Non-pigmented ciliary epithelial cell (primary cell): ENCODE results near the gene EXOSC1.
"Not testable (repeated sequence)": the region's sequence is repeated elsewhere in the genome, so short reads cannot be mapped to it uniquely, and the experiment has no call there.

Experiments used
- DNase-seq: peaks from one replicate; pipeline ENCODE4 v3.0.0-alpha.2; 2010; ENCODE audit warnings: low read depth

Gene EXOSC1

DNA sequence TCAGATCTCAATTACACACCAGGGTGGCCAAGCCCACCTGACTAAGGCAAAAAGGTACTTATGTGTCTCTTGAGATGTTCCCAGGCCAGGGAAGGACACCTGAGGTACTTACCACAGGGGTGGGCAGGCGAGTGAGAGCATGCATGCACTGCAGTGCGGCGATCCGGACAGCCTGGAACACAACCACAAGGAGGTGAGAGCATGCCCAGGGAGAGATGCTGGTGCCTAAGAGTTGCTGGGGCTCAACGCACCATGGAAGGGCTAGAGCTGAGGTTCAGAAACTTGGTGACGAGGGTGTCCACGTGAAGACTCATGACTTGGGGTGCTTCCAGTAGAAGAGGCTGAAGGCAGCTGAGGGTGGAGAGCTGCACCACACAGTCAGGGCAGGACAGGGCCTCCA, 13.3 kb upstream of the EXOSC1 start:
- DNase-seq = no peak

DNA sequence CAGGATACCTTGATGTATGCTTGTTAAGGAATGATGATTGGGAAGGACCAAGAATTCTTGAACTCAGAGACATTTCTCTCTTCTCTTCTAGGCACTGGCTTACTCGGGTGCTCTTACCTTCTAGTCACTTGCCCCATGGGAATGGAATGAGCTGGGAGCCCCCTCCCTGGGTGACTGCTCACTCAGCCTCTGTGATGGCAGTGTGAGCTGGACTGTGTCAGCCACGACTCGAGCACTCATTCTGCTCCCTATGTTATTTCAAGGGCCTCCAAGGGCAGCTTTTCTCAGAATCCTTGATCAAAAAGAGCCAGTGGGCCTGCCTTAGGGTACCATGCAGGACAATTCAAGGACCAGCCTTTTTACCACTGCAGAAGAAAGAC, 10.9 kb upstream of the EXOSC1 start:
- no peak for DNase-seq

- no peak for DNase-seq
Measured at GRCh38 chr10:97456034-97456685, 10.4 kb upstream of the EXOSC1 start.

GRCh38 chr10:97454330-97455036, 8.7 kb upstream of the EXOSC1 start:
- no peak for DNase-seq

DNA sequence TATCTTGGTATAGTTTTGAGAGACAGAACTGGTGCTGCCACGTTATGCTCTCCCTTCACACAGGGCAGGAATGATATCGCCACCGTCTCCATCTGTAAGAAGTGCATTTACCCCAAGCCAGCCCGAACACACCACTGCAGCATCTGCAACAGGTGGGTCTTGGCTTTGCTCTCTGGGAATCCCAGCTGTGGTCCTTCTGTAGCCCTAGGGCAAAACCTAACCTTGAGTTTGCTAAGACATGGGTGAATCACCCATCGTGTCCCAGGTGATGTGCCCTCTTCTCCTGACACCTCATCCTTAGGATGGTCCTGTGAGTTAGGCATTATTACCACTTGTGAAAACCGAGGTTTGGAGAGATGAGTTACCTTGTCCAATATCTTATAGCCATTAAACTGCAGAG, 6.5 kb upstream of the EXOSC1 start:
- no peak for DNase-seq

- DNase-seq = no peak
Measured at GRCh38 chr10:97451605-97452004, 5.8 kb upstream of the EXOSC1 start.

DNA sequence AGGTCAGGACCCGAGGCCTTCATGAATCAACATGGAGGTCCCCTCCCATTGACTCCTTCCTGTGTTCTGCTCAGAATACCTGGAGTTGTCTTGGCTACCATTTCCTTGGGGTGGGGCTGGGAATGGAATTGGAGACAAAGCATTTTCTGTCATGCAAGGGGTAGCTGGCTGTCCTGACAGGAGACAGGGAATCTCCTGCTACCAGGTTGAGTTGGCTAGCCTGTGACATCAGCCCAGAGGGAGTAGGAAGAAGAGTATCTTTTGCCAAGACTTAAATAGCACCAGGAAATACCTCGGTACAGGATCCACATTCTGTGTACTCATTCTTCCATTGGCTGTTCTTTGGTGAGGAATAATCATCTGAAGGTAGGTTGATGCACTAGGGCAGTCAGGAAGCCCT, 5.0 kb upstream of the EXOSC1 start:
- DNase-seq = no peak

GRCh38 chr10:97445357-97445721, 467 bp downstream of the EXOSC1 start:
- DNase-seq = no peak

DNA sequence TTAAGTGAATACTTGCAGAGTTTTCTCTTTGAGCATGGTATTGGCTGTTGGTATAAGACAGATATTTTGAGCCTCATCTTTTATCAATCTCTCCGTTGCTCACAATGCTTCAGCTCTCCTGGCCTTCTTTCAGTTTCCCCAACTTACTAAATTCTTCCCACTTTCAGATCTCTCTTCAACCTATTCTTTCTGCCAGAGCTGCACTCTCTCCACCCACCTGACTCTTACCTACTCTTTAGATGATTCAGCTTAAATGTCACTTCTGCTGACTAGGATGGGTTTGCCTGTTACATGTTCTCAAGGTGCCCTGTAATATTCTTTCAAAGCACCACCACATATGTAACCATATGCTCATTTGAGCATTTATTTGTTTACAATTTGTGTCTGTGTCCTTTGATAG, 1.6 kb downstream of the EXOSC1 start:
- DNase-seq = no peak

DNA sequence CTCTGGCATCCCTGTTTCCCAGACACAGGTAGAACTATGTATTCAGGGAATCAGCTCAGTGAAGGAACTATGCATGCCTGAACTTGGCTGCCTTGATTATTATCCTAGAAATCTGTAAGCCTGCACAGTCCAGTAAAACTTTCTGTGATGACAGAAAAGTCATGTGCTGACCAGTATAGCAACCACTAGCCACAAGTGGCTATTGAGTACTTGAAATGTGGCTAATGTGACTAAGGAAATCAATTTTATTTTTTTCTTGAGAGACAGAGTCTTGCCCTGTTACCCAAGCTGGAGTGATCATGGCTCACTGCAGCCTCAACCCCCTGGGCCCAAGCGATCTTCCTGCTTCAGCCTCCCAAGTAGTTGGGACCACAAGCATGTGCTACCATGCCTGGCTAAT, 3.5 kb downstream of the EXOSC1 start:
- no peak for DNase-seq

- no peak for DNase-seq
Measured at GRCh38 chr10:97435211-97435610, 10.6 kb downstream of the EXOSC1 start.

DNA sequence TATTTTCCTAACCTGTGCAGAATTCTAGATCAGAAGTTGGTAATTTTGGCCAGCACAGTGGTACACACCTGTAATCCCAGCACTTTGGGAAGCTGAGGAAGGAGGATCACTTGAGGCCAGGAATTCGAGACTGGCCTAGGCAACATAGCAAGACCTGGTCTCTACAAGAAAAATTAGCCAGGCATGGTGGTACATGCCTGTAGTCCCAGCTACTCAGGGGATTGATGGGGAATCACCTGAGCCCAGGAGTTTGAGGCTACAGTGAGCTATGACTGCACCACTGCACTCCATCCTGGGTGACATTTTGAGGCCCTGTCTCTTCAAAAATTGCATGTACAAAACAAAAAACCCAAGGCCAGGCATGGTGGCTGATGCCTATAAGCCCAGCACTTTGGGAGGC, 11.2 kb downstream of the EXOSC1 start:
- DNase-seq = no peak

DNA sequence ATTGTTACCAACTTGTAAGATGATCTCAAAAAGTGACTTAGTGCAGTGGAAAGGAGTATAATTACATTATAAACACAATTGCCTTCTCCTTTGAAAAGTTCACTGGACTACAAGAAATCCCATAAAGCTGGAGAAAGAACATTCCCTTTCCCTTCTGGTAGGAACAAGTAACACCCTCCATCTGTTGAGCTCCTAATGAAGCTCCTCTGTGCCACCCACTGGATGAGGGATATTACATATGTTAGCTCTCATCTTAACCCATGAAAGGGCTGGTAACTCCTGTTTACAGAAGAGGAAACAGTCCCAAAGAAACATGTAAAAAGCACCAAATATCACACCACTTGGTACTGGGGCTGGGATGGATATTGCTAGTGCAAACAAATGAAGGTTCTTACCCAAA, 11.8 kb downstream of the EXOSC1 start:
- DNase-seq = no peak

DNA sequence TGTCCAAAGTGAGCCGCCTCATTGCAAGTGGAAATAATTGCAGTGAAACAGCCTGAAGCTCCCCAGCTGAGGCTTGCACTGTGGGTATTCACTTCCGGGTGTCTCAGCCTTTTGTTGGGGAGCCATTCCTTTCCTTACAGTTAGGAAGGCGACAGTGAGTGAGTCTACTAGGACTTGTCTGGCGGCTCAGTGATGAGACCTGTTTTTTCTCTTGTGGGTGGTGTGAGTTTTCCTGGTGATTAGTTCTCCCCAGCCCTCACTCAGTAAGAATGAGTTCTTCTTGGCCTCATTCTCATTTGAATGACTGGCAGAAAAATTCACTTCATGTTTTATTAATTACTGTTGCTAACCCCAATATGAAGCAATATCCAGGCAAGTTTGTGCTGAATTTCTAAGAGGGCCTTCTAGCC, 17.2 kb downstream of the EXOSC1 start:
- no peak for DNase-seq

GRCh38 chr10:97427571-97428179, 18.1 kb downstream of the EXOSC1 start:
- no peak for DNase-seq

DNA sequence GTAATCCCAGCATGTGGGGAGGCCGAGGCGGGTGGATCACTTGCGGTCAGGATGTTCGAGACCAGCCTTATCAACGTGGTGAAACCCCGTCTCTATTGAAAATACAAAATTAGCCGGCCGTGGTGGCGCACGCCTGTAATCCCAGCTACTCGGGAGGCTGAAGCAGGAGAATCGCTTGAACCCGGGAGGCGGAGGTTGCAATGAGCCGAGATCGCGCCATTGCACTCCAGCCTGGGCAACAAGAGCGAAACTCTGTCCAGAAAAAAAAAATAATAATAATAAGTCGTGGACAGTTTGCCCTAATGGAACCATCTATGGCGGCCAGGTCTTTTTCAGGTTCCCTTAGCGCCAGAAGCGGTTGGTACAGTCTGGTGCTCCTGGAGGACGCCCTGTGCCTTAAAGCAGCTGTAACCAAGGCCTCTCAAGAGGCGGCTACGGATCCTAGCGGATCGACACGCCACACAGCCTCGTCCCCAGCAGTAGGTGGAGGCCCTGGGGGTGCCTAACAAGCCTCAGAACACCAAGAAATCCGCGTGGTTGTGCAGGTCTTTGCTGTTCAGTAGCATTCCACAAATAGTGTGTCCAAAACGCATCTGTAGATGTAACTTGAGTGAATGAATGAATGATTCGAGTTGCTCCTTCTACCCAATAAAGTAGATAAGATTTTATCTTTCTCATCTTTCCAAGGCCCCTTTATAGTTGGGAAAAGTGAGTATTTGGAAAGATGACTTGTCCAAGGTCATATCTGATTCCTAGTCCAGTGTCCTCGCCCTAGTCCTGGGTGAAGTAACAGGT, 18.8 kb downstream of the EXOSC1 start:
- DNase-seq = no peak

DNA sequence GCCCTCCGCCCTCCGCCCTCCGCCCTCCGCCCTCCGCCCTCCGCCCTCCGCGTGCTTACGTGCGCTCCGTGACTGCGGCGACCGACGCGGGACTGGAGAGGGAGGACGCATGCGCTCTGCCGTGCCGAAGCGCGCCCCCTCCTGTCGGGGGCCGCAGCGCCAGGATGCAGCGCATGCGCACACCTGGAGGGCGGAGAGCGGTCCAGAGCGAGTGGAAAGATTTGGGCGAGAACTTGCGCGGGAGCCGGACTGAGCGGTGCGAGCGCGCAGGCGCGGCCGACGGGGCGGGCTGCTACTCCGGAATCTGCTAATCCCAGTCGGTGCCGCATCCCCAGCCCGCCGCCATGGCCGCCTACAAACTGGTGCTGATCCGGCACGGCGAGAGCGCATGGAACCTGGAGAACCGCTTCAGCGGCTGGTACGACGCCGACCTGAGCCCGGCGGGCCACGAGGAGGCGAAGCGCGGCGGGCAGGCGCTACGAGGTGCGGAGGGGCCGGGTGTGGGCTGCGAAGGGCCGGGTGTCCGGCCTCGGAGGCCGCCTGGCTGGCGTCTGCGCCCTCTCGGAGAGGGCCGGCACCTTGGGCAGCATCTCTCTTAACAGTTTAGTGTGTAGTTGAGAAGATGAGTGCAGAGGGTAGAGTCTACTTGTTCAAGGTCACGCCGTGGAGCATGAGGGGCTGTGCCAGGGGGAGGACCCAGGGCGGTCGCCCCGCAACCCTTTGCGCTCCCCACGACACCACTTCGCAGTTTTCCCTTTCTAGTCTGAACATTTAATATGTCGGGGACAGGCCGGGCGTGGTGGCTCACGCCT, 19.6 kb downstream of the EXOSC1 start, which contains the start of gene PGAM1:
Gene PGAM1 (plus strand): TSS at position 228 of the 812 bp plus-strand sequence. CDS start 117 bp downstream, at position 345.
- peak; percentile 77 for DNase-seq

DNA sequence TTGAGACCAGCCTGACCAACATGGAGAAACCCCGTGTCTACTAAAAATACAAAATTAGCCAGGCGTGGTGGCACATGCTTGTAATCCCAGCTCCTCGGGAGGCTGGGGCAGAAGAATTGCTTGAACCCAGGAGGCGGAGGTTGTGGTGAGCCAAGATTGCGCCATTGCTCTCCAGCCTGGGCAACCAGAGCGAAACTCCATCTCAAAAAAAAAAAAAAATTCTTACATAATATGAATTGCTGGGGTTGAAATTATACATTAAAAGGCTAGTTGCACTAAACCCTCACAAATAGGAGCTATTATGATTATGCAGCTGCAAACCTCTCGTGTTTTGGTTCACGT, 22.1 kb downstream of the EXOSC1 start:
- not testable (repeated sequence) for DNase-seq

DNA sequence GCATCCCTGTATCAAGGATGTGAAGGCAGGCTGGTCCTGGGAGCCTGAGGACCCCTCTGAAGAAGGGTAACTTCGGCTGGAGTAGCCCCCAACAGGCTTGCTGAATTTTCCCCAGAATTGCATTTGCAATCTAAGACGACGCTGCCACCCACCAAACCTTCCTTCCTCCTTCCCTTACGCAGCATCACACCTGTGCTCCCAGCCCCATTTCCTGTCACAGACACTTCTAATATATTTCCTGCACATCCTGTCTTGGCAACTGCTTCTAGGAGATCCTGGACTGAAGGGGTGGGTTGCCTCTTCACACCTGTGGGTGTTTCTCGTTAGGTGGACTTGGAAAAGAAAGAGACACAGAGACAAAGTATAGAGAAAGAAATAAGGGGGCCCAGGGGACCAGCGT, 29.2 kb downstream of the EXOSC1 start:
- no peak for DNase-seq

DNA sequence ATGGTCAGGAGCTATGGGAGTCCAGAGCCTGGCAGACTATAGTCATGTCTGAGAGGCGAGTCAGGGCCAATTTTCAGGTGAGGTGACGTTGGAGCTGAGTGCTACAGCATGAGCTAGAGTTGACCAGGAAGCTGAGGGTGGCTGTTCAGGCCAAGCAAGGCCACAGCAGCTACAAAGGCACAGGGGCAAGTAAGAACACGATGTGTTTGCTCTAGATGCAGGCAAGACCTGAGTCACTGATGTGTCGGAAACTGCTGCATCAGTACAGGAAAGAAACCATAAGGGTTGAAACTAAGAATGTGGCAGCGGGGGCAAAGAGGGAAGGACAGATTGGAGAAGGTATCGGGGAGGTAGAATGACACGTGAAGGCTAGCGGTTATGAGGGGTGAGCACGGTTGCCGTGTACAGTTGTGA, 32.9 kb downstream of the EXOSC1 start:
- DNase-seq = no peak

DNA sequence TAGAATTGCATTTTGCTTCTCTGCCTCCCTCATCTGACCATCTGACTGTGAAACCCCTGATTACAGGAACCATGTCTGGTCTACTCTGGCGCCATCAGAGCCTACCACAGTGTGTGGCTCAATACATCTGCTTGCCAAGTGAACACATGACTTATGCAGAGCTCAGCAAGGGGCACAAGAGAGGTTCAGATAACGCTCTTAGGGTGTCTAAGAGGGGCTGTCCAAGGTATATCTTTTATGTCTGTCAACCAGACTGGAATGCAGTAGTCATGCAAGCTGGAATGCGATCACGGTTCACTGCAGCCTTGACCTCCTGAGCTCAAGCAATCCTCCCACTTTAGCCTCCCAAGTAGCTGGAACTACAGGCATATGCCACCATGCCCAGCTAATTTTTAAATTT, 34.4 kb downstream of the EXOSC1 start:
- no peak for DNase-seq

DNA sequence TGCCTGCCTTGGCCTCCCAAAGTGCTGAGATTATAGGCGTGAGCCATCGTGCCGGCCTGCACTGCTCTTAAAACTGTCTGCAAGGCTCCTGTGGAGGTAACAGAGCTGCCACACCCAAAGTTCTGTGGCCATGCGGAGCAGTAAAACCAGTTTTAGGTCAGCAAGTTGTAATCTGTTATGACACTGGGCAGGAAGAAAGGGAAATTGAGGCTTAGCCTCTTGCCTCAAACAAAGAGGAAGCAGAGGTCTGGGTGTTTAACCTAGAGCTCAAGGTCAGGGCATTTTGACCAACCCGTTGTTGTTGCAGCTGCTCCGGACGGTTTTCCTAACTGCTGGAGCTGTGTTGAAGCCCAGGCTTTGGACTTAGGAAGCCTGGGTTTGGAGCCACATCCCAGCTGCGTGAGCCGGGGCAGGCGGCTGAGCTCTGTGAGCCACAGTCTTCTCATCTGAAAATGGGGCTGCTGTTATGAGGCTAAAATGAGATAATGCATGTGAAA, 37.3 kb downstream of the EXOSC1 start:
- DNase-seq = no peak
